Activated CD8-positive, alpha-beta memory T cell treated with anti-CD3 and anti-CD28 coated beads, Interleukin-2, amount 50 U/mL, for 48 hours (primary cell): ENCODE measurements around the gene ACP1.
A peak's percentile ranks its signal among the peaks of the same experiment; 100 is the strongest.

Experiments used
- DNase-seq: peaks from one replicate; pipeline ENCODE4 v3.0.0-alpha.2; 2020

The ACP1 gene

GRCh38 chr2:264493-265468 is at the start of gene ACP1:
ACP1 (plus strand) TSS chr2:264947; CDS start chr2:264965, 18 bp downstream.
- peak; percentile 96 for DNase-seq

GRCh38 chr2:216068-216467 is 48.7 kb upstream of the ACP1 start:
- no peak for DNase-seq

- no peak for DNase-seq
These were observed 41.3 kb upstream of the ACP1 start for GRCh38 chr2:223451-223850.

GRCh38 chr2:223971-224760 is 40.6 kb upstream of the ACP1 start:
- DNase-seq = no peak

GRCh38 chr2:228115-228514 is 36.6 kb upstream of the ACP1 start:
- DNase-seq = no peak

- no peak for DNase-seq
These were observed 36.0 kb upstream of the ACP1 start for GRCh38 chr2:228518-229278.

GRCh38 chr2:231521-232185 is 33.1 kb upstream of the ACP1 start:
- no peak for DNase-seq

- no peak for DNase-seq
These were observed 31.7 kb upstream of the ACP1 start for GRCh38 chr2:233030-233429.

- no peak for DNase-seq
These were observed 30.3 kb upstream of the ACP1 start for GRCh38 chr2:234421-234820.

- no peak for DNase-seq
These were observed 27.7 kb upstream of the ACP1 start for GRCh38 chr2:236993-237539.

- DNase-seq = no peak
These were observed 26.9 kb upstream of the ACP1 start for GRCh38 chr2:237878-238277.

- DNase-seq = no peak
These were observed 26.3 kb upstream of the ACP1 start for GRCh38 chr2:238431-238830.

GRCh38 chr2:238869-239268 is 25.9 kb upstream of the ACP1 start:
- DNase-seq = no peak

- DNase-seq = no peak
These were observed 20.2 kb upstream of the ACP1 start for GRCh38 chr2:244547-244946.

GRCh38 chr2:246489-247144 is 18.1 kb upstream of the ACP1 start:
- no peak for DNase-seq

GRCh38 chr2:248724-249123 is 16.0 kb upstream of the ACP1 start:
- no peak for DNase-seq

- DNase-seq = no peak
These were observed 15.2 kb upstream of the ACP1 start for GRCh38 chr2:249538-250042.

- DNase-seq = no peak
These were observed 12.6 kb upstream of the ACP1 start for GRCh38 chr2:252001-252602.

GRCh38 chr2:253202-253638 is 11.5 kb upstream of the ACP1 start:
- DNase-seq = no peak

GRCh38 chr2:254241-254640 is 10.5 kb upstream of the ACP1 start:
- DNase-seq = no peak

- DNase-seq = no peak
These were observed 9.6 kb upstream of the ACP1 start for GRCh38 chr2:255195-255594.
